Liver (tissue), 9 donors: Measurements from ENCODE around the gene BDH1. TPM values are rescaled to one million over a fixed set of nuclear protein-coding genes. Genes with fewer than 3 reads are reported as not detected.

Experiments used
- DNase-seq: peaks from one replicate; pipeline ENCODE4 v3.0.0-alpha.2; 2017; ENCODE audit warnings: low spot score
- H3K27ac ChIP-seq, 2 donors: one replicate each; pipeline ENCODE4 v1.7.0; 2013; ENCODE audit warnings: inconsistent platforms in 2 of 2, low read length in 2 of 2, control low read depth in 1 of 2, low read depth in 1 of 2, mild to moderate bottlenecking in 1 of 2
- H3K27me3 ChIP-seq, 4 donors: one replicate each; pipeline versions ENCODE4 v1.6.1 to v1.7.0; 2013; ENCODE audit warnings: low read length in 3 of 4, inconsistent platforms in 1 of 4, mild to moderate bottlenecking in 1 of 4, moderate library complexity in 1 of 4; ENCODE audit not compliant: control insufficient read depth in 4 of 4, insufficient read depth in 4 of 4
- H3K36me3 ChIP-seq, 4 donors: one replicate each; pipeline versions ENCODE4 v1.6.1 to v1.7.0; 2013; ENCODE audit warnings: low read length in 3 of 4, mild to moderate bottlenecking in 3 of 4, low read depth in 1 of 4, moderate library complexity in 1 of 4; ENCODE audit not compliant: control insufficient read depth in 4 of 4, insufficient read depth in 3 of 4
- H3K4me1 ChIP-seq, 4 donors: one replicate each; pipeline versions ENCODE4 v1.6.1 to v1.7.0; 2013; ENCODE audit warnings: low read length in 3 of 4, mild to moderate bottlenecking in 3 of 4, moderate library complexity in 1 of 4; ENCODE audit not compliant: control insufficient read depth in 4 of 4, insufficient read depth in 4 of 4
- H3K4me3 ChIP-seq, 3 donors: one replicate each; pipeline versions ENCODE4 v1.6.1 to v1.7.0; 2013; ENCODE audit warnings: low read length in 3 of 3, control low read depth in 1 of 3, low read depth in 1 of 3, mild to moderate bottlenecking in 1 of 3
- H3K9ac ChIP-seq, 2 donors: one replicate each; pipeline ENCODE4 v1.7.0; 2013; ENCODE audit warnings: low read length in 2 of 2, mild to moderate bottlenecking in 2 of 2, moderate library complexity in 2 of 2, control low read depth in 1 of 2, low read depth in 1 of 2
- H3K9me3 ChIP-seq, 4 donors: one replicate each; pipeline versions ENCODE4 v1.6.1 to v1.7.0; 2013; ENCODE audit warnings: low read length in 3 of 4; ENCODE audit not compliant: control insufficient read depth in 4 of 4
- ATF3 ChIP-seq: IDR thresholded peaks from 2 replicates; pipeline ENCODE4 v1.6.1; 2016; ENCODE audit warnings: antibody characterized with exemption
- CTCF ChIP-seq: fragments of 150-350 bp; IDR thresholded peaks from 2 replicates; pipeline ENCODE4 v1.5.1; 2017; ENCODE audit warnings: improper control_type of control experiment, low read depth, low read length; ENCODE audit not compliant: missing input control
- EGR1 ChIP-seq, 2 donors: IDR thresholded peaks; 2 replicates each; pipeline ENCODE4 v1.6.1; 2016 to 2018; ENCODE audit warnings: antibody characterized with exemption in 2 of 2, low read depth in 2 of 2
- FOXA1 ChIP-seq: IDR thresholded peaks from 2 replicates; pipeline ENCODE4 v1.6.1; 2016; ENCODE audit warnings: antibody characterized with exemption
- FOXA2 ChIP-seq: IDR thresholded peaks from 2 replicates; pipeline ENCODE4 v1.6.1; 2016; ENCODE audit warnings: antibody characterized with exemption
- GABPA ChIP-seq, 2 donors: IDR thresholded peaks in 1 of 2; conservative IDR thresholded peaks in 1 of 2; 2 replicates each; pipeline ENCODE4 v1.6.1; 2016; ENCODE audit warnings: antibody characterized with exemption in 2 of 2, mild to moderate bottlenecking in 1 of 2, moderate library complexity in 1 of 2
- HNF4A ChIP-seq, 2 donors: conservative IDR thresholded peaks; 2 replicates each; pipeline ENCODE4 v1.6.1; 2016; ENCODE audit warnings: antibody characterized with exemption in 2 of 2, mild to moderate bottlenecking in 2 of 2
- HNF4G ChIP-seq: IDR thresholded peaks from 2 replicates; pipeline ENCODE4 v1.6.1; 2016; ENCODE audit warnings: antibody characterized with exemption
- JUND ChIP-seq, 2 donors: IDR thresholded peaks; 2 replicates each; pipeline ENCODE4 v1.6.1; 2016; ENCODE audit warnings: antibody characterized with exemption in 2 of 2
- MAX ChIP-seq: IDR thresholded peaks from 2 replicates; pipeline ENCODE4 v1.6.1; 2016; ENCODE audit warnings: antibody characterized with exemption
- NR2F2 ChIP-seq: IDR thresholded peaks from 2 replicates; pipeline ENCODE4 v1.6.1; 2016; ENCODE audit warnings: antibody characterized with exemption
- RAD21 ChIP-seq, 2 donors: IDR thresholded peaks; 2 replicates each; pipeline ENCODE4 v1.6.1; 2016; ENCODE audit warnings: antibody characterized with exemption in 2 of 2, mild to moderate bottlenecking in 2 of 2
- REST ChIP-seq: IDR thresholded peaks from 2 replicates; pipeline ENCODE4 v1.6.1; 2016; ENCODE audit warnings: antibody characterized with exemption, mild to moderate bottlenecking
- RXRA ChIP-seq, 2 donors: IDR thresholded peaks; 2 replicates each; pipeline ENCODE4 v1.6.1; 2017 to 2018; ENCODE audit warnings: antibody characterized with exemption in 2 of 2, mild to moderate bottlenecking in 1 of 2
- SP1 ChIP-seq: IDR thresholded peaks from 2 replicates; pipeline ENCODE4 v1.6.1; 2018; ENCODE audit warnings: antibody characterized with exemption, mild to moderate bottlenecking
- YY1 ChIP-seq: IDR thresholded peaks from 2 replicates; pipeline ENCODE4 v1.6.1; 2016; ENCODE audit warnings: antibody characterized with exemption, mild to moderate bottlenecking
- ZBTB33 ChIP-seq: IDR thresholded peaks from 2 replicates; pipeline ENCODE4 v1.6.1; 2016; ENCODE audit warnings: antibody characterized with exemption
- WGBS: extraction: QIAGEN DNeasy Blood & Tissue Kit; methylation state at CpG from one replicate; pipeline ENCODE4 v1.1.7; 2013; 5-methylcytosine and 5-hydroxymethylcytosine counted together
- polyA plus RNA-seq, 2 donors: library from polyadenylated mRNA; stranded (reverse) in 1 of 2; unstranded in 1 of 2; fragments of 200-250 nt in 1 of 2; fragments of >200 nt in 1 of 2; fragmentation: Nextera tagmentation in 1 of 2; extraction: Ambion mirVana in 1 of 2; gene quantifications; one replicate each; pipeline versions ENCODE4 v1.2.1 to v1.2.3, GENCODE V29; 2013 to 2015
- total RNA-seq, 2 donors: library from RNA; depleted of rRNA; stranded (reverse); fragments of >200 nt; gene quantifications; one replicate each; pipeline ENCODE4 v1.2.3, GENCODE V29; 2014
- donor health status: healthy.
- donor health status: healthy.
- donor health status: healthy.
- donor health status: healthy.
- donor health status: healthy.

Gene BDH1
- total and polyA plus RNA-seq, 4 donors: 49.4 to 268 (median 177) TPM

GRCh38 chr3:197545101-197545500 is 10.7 kb downstream of the BDH1 start:
- Histone ChIP-seq H3K4me3 (no peak overlapping the region), H3K27me3 (no peaks in the 10 kb centered on the region), H3K27ac (no peak overlapping the region), H3K9me3 (no peaks in the 10 kb centered on the region), H3K4me1 (peaks cover 0 to 7% (median 0%) of the 10 kb centered on the region in 4 donors), H3K9ac (no peak overlapping the region), H3K36me3 (peaks cover 0 to 34% (median 23%) of the 10 kb centered on the region in 4 donors)
- no peak for TF ChIP-seq GABPA (IDR thresholded peaks at IDR 0.05 in 1 of 2, conservative IDR thresholded peaks at IDR 0.05 in 1 of 2)
- TF ChIP-seq RXRA (IDR thresholded peaks at IDR 0.05): no peak
- TF ChIP-seq NR2F2: no peak
- TF ChIP-seq ZBTB33: no peak
- TF ChIP-seq HNF4G: no peak
- TF ChIP-seq YY1: no peak
- no peak for TF ChIP-seq SP1
- no peak for TF ChIP-seq ATF3
- TF ChIP-seq CTCF: no peak
- no peak for TF ChIP-seq HNF4A (conservative IDR thresholded peaks at IDR 0.05)
- TF ChIP-seq RAD21 (IDR thresholded peaks at IDR 0.05): no peak
- no peak for DNase-seq
- WGBS: 94% methylated on average over 9 of the region's 9 CpGs

- WGBS: 84% methylated on average over 18 of the region's 18 CpGs
- no peaks in the 10 kb centered on the region for H3K9me3 ChIP-seq
- peaks cover 2 to 40% (median 30%) of the 10 kb centered on the region in 4 donors for H3K36me3 ChIP-seq
- peaks cover 0 to 5% (median 0%) of the 10 kb centered on the region in 4 donors for H3K4me1 ChIP-seq
- H3K4me3 ChIP-seq: no peak overlapping the region
- DNase-seq: no peak
- H3K27me3 ChIP-seq: no peaks in the 10 kb centered on the region
- H3K27ac ChIP-seq: no peak overlapping the region
- H3K9ac ChIP-seq: no peak overlapping the region
- TF ChIP-seq JUND (IDR thresholded peaks at IDR 0.05) (no peak), ZBTB33 (no peak), RAD21 (IDR thresholded peaks at IDR 0.05) (no peak), MAX (no peak), HNF4A (conservative IDR thresholded peaks at IDR 0.05) (no peak), EGR1 (IDR thresholded peaks at IDR 0.05; ENCODE audit: low read depth in 2 of 2) (no peak), HNF4G (no peak), FOXA2 (no peak), CTCF (no peak), RXRA (IDR thresholded peaks at IDR 0.05) (no peak), GABPA (IDR thresholded peaks at IDR 0.05 in 1 of 2, conservative IDR thresholded peaks at IDR 0.05 in 1 of 2) (no peak), NR2F2 (no peak), FOXA1 (no peak), ATF3 (no peak), SP1 (no peak), YY1 (no peak), REST (no peak)
Measured at GRCh38 chr3:197542741-197543454, 12.9 kb downstream of the BDH1 start.
